A549 (cell line): ENCODE results near the gene GPATCH8.

Experiments
- BHLHE40 ChIP-seq: IDR thresholded peaks from 2 replicates; pipeline ENCODE4 v1.6.1; 2012; ENCODE audit warnings: low read depth, low read length, inconsistent platforms
- CBX8 ChIP-seq: fragments of 200-600 bp; sonication (generic); IDR thresholded peaks from 2 replicates; pipeline ENCODE4 v1.6.1; 2016
- EP300 ChIP-seq, 2 experiments: fragments of >200 bp; sonication (Bioruptor Twin); formaldehyde crosslinking; IDR thresholded peaks; 2 replicates in 1 of 2; 3 replicates in 1 of 2; pipeline ENCODE4 v1.6.1; 2016 to 2017
- POLR2A ChIP-seq: IDR thresholded peaks from 2 replicates; pipeline ENCODE4 v1.6.1; 2012; ENCODE audit warnings: mild to moderate bottlenecking, low read length
- RFX5 ChIP-seq: fragments of 450-650 bp; IDR thresholded peaks from 2 replicates; pipeline ENCODE4 v1.7.1; 2014; ENCODE audit warnings: antibody characterized with exemption, mild to moderate bottlenecking, moderate library complexity
- TF ChIP-seq, protein P1 (sequence below): fragments of >200 bp; sonication (Bioruptor Twin); formaldehyde crosslinking; IDR thresholded peaks from 3 replicates; pipeline ENCODE4 v1.6.1; 2016

DNA sequence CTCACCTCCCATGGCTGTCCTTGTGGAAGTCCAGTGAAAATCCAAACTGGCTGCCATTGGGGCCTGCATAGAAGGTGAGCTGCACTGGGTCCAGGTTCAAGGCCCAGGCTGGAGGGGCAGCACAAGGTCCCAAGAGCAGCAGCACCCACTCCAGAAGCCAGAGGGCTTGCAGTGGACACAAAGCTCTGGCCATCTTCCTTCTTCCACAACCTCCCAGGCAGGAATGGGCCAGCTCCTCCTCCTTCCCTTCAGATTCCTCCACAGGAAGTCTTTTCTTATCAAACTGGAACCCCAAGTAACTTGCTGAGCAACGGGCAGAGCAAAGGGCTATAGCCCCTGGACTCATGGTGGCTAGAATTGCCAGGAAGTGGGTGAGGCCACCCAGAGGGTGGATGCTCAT, 113.9 kb downstream of the GPATCH8 start, which contains the start of gene ITGA2B:
- TF ChIP-seq, protein P1, sequence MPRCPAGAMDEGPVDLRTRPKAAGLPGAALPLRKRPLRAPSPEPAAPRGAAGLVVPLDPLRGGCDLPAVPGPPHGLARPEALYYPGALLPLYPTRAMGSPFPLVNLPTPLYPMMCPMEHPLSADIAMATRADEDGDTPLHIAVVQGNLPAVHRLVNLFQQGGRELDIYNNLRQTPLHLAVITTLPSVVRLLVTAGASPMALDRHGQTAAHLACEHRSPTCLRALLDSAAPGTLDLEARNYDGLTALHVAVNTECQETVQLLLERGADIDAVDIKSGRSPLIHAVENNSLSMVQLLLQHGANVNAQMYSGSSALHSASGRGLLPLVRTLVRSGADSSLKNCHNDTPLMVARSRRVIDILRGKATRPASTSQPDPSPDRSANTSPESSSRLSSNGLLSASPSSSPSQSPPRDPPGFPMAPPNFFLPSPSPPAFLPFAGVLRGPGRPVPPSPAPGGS, result no peak
- TF ChIP-seq EP300 (IDR thresholded peaks at IDR 0.05) (no peak), RFX5 (no peak), CBX8 (no peak), BHLHE40 (no peak), POLR2A (no peak)
